Central memory CD4-positive, alpha-beta T cell (primary cell): ENCODE measurements around the gene ZFP64.
A peak's percentile ranks its signal among the peaks of the same experiment; 100 is the strongest.
"Not testable (repeated sequence)": the region's sequence is repeated elsewhere in the genome, so short reads cannot be mapped to it uniquely, and the experiment has no call there.

Source experiments
- DNase-seq: peaks from one replicate; pipeline ENCODE4 v3.0.0; 2022

Gene ZFP64

GRCh38 chr20:52201395-52201794, 9.8 kb upstream of the ZFP64 start:
- no peak for DNase-seq

- DNase-seq: no peak
These were observed 9.3 kb upstream of the ZFP64 start for GRCh38 chr20:52200870-52201269.

- DNase-seq: no peak
These were observed 5.3 kb upstream of the ZFP64 start for GRCh38 chr20:52196845-52197244.

GRCh38 chr20:52193886-52194545, 2.4 kb upstream of the ZFP64 start:
- DNase-seq: no peak

GRCh38 chr20:52193133-52193532, 1.6 kb upstream of the ZFP64 start:
- no peak for DNase-seq

GRCh38 chr20:52192719-52193007, 1.1 kb upstream of the ZFP64 start:
- DNase-seq: not testable (repeated sequence)

GRCh38 chr20:52191916-52192718, 538 bp upstream of the ZFP64 start:
- DNase-seq: peak; percentile 63

- DNase-seq: peak; percentile 15
These were observed 995 bp downstream of the ZFP64 start for GRCh38 chr20:52190437-52191131.

GRCh38 chr20:52181766-52182165, 9.8 kb downstream of the ZFP64 start:
- DNase-seq: no peak

- DNase-seq: no peak
These were observed 11.3 kb downstream of the ZFP64 start for GRCh38 chr20:52180180-52180840.

- no peak for DNase-seq
These were observed 12.0 kb downstream of the ZFP64 start for GRCh38 chr20:52179331-52180179.

GRCh38 chr20:52178691-52179090, 12.9 kb downstream of the ZFP64 start:
- no peak for DNase-seq

GRCh38 chr20:52175840-52176239, 15.7 kb downstream of the ZFP64 start:
- no peak for DNase-seq

- no peak for DNase-seq
These were observed 19.1 kb downstream of the ZFP64 start for GRCh38 chr20:52172392-52173047.

GRCh38 chr20:52171025-52171424, 20.6 kb downstream of the ZFP64 start:
- no peak for DNase-seq

- DNase-seq: no peak
These were observed 23.5 kb downstream of the ZFP64 start for GRCh38 chr20:52168116-52168515.

GRCh38 chr20:52167232-52167840, 24.2 kb downstream of the ZFP64 start:
- DNase-seq: no peak

GRCh38 chr20:52166150-52166549, 25.4 kb downstream of the ZFP64 start:
- DNase-seq: no peak

GRCh38 chr20:52160621-52161204, 30.9 kb downstream of the ZFP64 start:
- no peak for DNase-seq

- no peak for DNase-seq
These were observed 31.5 kb downstream of the ZFP64 start for GRCh38 chr20:52160049-52160570.

GRCh38 chr20:52154575-52154974, 37.0 kb downstream of the ZFP64 start:
- no peak for DNase-seq
